A549 treated with GW870086 at 1 μM for 4 hours (cell line): ENCODE measurements around the gene THRAP3. TPM values are rescaled to one million over a fixed set of nuclear protein-coding genes. Genes with fewer than 3 reads are reported as not detected.

ENCODE experiments used
- total RNA-seq: library from RNA; stranded (reverse); fragments of 200-300 nt; extraction: Qiagen RNA extraction; gene quantifications from 5 replicates; pipeline ENCODE4 v1.2.3, GENCODE V29; 2022; ENCODE audit warnings: low read depth

The THRAP3 gene, protein sequence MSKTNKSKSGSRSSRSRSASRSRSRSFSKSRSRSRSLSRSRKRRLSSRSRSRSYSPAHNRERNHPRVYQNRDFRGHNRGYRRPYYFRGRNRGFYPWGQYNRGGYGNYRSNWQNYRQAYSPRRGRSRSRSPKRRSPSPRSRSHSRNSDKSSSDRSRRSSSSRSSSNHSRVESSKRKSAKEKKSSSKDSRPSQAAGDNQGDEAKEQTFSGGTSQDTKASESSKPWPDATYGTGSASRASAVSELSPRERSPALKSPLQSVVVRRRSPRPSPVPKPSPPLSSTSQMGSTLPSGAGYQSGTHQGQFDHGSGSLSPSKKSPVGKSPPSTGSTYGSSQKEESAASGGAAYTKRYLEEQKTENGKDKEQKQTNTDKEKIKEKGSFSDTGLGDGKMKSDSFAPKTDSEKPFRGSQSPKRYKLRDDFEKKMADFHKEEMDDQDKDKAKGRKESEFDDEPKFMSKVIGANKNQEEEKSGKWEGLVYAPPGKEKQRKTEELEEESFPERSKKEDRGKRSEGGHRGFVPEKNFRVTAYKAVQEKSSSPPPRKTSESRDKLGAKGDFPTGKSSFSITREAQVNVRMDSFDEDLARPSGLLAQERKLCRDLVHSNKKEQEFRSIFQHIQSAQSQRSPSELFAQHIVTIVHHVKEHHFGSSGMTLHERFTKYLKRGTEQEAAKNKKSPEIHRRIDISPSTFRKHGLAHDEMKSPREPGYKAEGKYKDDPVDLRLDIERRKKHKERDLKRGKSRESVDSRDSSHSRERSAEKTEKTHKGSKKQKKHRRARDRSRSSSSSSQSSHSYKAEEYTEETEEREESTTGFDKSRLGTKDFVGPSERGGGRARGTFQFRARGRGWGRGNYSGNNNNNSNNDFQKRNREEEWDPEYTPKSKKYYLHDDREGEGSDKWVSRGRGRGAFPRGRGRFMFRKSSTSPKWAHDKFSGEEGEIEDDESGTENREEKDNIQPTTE
- 58.1 to 70.9 TPM (median 67.3 TPM) in 5 replicates for total RNA-seq

DNA sequence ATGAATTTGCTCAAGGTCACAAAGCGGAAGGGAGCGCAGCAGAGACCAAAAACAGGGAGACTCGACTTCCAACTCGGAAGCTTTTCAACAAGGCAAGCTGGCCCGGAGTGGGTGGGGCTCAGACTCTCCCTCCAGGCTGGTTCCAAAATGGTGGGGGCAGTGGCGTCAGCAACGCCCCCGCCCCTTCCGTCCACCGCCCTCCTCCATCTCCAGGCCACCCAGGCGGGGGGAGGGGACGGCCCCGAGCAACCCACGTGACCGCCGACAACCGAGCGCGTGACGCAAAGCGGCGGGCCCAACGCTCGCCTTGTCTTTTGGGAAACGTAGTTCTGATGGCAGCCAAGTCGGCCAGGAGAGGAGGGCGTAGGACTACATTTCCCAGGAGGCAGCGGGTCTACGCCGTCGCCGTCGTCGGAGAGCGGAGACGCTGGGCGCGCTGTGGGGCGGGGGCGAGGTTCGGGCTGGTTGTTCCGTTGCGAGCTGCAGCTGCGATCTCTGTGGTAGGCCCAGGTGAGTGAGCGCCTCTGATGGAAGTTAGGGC lies at the start of gene THRAP3:
TSS of gene THRAP3 (plus strand) at position 448 of the 541 bp plus-strand sequence. CDS start 58,121 bp downstream, outside the sequence.

DNA sequence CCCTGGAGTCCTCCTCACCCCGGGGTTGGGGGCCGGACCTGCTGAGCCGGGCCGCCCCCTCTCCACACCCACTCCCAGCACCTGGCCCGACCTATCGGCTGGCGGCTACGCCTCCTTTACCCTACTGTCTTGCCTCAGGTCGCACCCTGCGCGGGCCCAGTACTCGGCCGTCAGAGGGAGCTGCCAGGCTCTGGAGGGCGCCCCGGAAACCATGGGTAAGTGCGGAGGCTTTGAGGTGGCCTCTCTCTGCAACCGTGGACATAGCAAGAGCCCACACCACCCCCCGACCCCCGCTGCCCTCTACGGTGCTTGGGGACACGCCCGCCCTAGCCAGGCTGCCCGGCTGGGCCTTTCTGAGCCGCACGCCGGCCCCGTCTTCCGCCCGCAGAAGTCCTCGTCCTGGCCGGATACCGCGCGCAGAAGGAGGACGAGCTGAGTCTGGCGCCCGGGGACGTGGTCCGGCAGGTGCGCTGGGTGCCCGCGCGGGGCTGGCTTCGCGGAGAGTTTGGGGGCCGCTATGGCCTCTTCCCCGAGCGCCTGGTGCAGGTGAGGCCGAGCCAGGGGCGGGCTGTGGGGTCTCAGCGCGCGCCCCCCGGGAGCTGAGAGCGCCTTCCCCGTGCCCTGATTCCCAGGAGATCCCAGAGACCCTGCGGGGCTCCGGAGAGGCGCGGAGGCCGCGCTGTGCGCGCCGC lies 82.1 kb downstream of the THRAP3 start, which contains the start of gene SH3D21:
TSS of gene SH3D21 (plus strand) at position 159 of the 692 bp plus-strand sequence. CDS start at position 212, 53 bp downstream.

DNA sequence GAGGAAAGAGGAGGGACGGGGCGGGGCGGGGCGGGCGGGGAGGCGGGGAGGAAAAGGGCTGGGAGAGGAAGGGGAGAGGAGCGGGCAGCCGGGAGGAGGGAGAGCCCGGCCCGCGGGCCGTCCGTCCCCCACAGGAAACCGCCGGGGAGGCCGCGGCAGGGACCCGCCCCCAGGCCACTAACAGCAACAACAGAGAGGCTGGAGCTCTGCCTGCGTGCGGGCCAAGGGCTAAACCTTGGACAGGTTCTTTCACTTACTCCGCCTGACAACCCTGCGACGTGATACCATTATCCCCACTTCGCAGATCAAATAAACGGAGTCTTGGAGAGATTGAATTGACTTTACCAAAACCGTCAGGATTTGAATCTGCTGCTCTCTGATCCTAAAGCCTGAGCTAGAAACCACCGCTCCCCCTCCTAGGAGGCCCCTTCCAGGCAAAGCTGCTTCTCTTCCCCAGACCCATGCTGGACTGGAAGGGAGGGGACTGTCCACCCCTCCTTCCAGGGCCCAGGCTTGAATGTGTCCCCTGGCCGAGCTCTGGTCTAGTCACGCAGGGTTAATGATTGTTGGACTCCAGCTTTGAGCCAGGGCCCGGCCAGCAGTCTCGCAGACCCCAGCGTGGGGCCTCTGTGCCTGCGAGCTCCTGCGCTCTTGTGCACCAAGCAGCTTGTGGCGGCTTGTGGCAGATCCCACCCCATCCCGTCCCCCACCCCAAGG lies 99.6 kb downstream of the THRAP3 start, which contains the start of gene EVA1B:
TSS of gene EVA1B (minus strand) at position 10 of the 717 bp plus-strand sequence. CDS start 608 bp downstream, outside the sequence.

Other genes starting within 250 kb of the THRAP3 start
- not detected in 5 replicates for gene TEKT2, start 140.3 kb upstream of the THRAP3 start, total RNA-seq
- 23.7 to 31.7 TPM (median 28.6 TPM) in 5 replicates for gene ADPRS, start 135.6 kb upstream of the THRAP3 start, total RNA-seq
- gene COL8A2, start 99.2 kb upstream of the THRAP3 start, total RNA-seq = 0.07 to 0.19 TPM (median 0.10 TPM) in 5 replicates
- gene TRAPPC3, start 75.0 kb upstream of the THRAP3 start, total RNA-seq = 73.8 to 83.7 TPM (median 78.8 TPM) in 5 replicates
- 176 to 195 TPM (median 184 TPM) in 5 replicates for gene MAP7D1, start 68.3 kb upstream of the THRAP3 start, total RNA-seq
- 2.0 to 3.2 TPM (median 2.3 TPM) in 5 replicates for gene SH3D21, start 81.9 kb downstream of the THRAP3 start, total RNA-seq
- 11.7 to 24.8 TPM (median 22.8 TPM) in 5 replicates for gene EVA1B, start 99.2 kb downstream of the THRAP3 start, total RNA-seq
- 9.3 to 11.8 TPM (median 10.8 TPM) in 5 replicates for gene STK40, start 161.5 kb downstream of the THRAP3 start, total RNA-seq
- gene LSM10, start 173.5 kb downstream of the THRAP3 start, total RNA-seq = 43.6 to 48.8 TPM (median 47.1 TPM) in 5 replicates
- gene OSCP1, start 226.0 kb downstream of the THRAP3 start, total RNA-seq = 6.1 to 7.0 TPM (median 6.6 TPM) in 5 replicates
- 75.1 to 92.6 TPM (median 87.1 TPM) in 5 replicates for gene MRPS15, start 239.9 kb downstream of the THRAP3 start, total RNA-seq